Esophagus squamous epithelium (tissue), 4 donors: ENCODE measurements around the gene ENOSF1.

Experiments used
- CTCF ChIP-seq, 6 experiments: fragments of 450-650 bp in 4 of 6; fragments of 200-600 bp in 2 of 6; sonication (generic) in 2 of 6; IDR thresholded peaks; one replicate each; pipeline ENCODE4 v1.5.1; 2016 to 2019; ENCODE audit warnings: antibody characterized with exemption in 6 of 6, mild to moderate bottlenecking in 4 of 6, moderate library complexity in 4 of 6
- POLR2A ChIP-seq, 4 donors: fragments of 450-650 bp; IDR thresholded peaks; one replicate each; pipeline ENCODE4 v1.6.1; 2017; ENCODE audit warnings: antibody characterized with exemption in 4 of 4, mild to moderate bottlenecking in 4 of 4, moderate library complexity in 3 of 4

GRCh38 chr18:658947-659533 lies 53.4 kb downstream of the ENOSF1 start:
- no peak for TF ChIP-seq CTCF (IDR thresholded peaks at IDR 0.05)
- TF ChIP-seq POLR2A (IDR thresholded peaks at IDR 0.05), result no peak
